Measurements from ENCODE around the gene IL31. TPM values are rescaled to one million over a fixed set of nuclear protein-coding genes. Genes with fewer than 3 reads are reported as not detected.

The IL31 gene
- total and polyA plus RNA-seq, 8 donors = not detected

GRCh38 chr12:122185494-122186082 lies 11.6 kb upstream of the IL31 start:
- H3K27ac ChIP-seq = no peak overlapping the region
- no peak for TF ChIP-seq CTCF (IDR thresholded peaks at IDR 0.05)
- H3K4me3 ChIP-seq = no peak overlapping the region
- ATAC-seq = no peak
- H3K27me3 ChIP-seq = no peaks in the 10 kb centered on the region
- H3K36me3 ChIP-seq = no peaks in the 10 kb centered on the region
- H3K9me3 ChIP-seq = no peaks in the 10 kb centered on the region
- FAIRE-seq = no peak
- WGBS, 2 donors = 83 to 91% methylated on average over 7 to 10 of the region's 10 CpGs
- peaks cover 0 to 4% (median 0%) of the 10 kb centered on the region in 3 donors for H3K4me1 ChIP-seq
- intact Hi-C loops (cut with DNase I) = loop anchor here in 1 of 3 donors (10.0 kb wide), 1 partner anchor 131 kb away; no protein-coding TSS in a partner anchor
- no peak for DNase-seq

GRCh38 chr12:122185079-122185478 lies 11.1 kb upstream of the IL31 start:
- intact Hi-C loops (cut with DNase I) = loop anchor here in 1 of 3 donors (10.0 kb wide), 1 partner anchor 130 kb away; no protein-coding TSS in a partner anchor
- Histone ChIP-seq H3K36me3 (no peaks in the 10 kb centered on the region), H3K4me3 (no peak overlapping the region), H3K4me1 (peaks cover 0 to 4% (median 0%) of the 10 kb centered on the region in 3 donors), H3K9me3 (no peaks in the 10 kb centered on the region), H3K27me3 (no peaks in the 10 kb centered on the region), H3K27ac (no peak overlapping the region)
- WGBS, 2 donors = 86 to 87% methylated on average over 7 of the region's 7 CpGs
- FAIRE-seq (no peak), DNase-seq (no peak), ATAC-seq (no peak)
- TF ChIP-seq CTCF (IDR thresholded peaks at IDR 0.05) = no peak

- H3K27me3 ChIP-seq = no peaks in the 10 kb centered on the region
- H3K36me3 ChIP-seq = no peaks in the 10 kb centered on the region
- no peak for TF ChIP-seq CTCF (IDR thresholded peaks at IDR 0.05)
- peaks cover 0 to 4% (median 0%) of the 10 kb centered on the region in 3 donors for H3K4me1 ChIP-seq
- WGBS, 2 donors = 90 to 92% methylated on average over 18 of the region's 18 CpGs
- H3K27ac ChIP-seq = no peak overlapping the region
- H3K4me3 ChIP-seq = no peak overlapping the region
- intact Hi-C loops (cut with DNase I) = loop anchor here in 1 of 3 donors (10.0 kb wide), 1 partner anchor 130 kb away; no protein-coding TSS in a partner anchor
- DNase-seq (no peak), ATAC-seq (no peak), FAIRE-seq (no peak)
- no peaks in the 10 kb centered on the region for H3K9me3 ChIP-seq
Observed at GRCh38 chr12:122184517-122184916, 10.5 kb upstream of the IL31 start.

- Histone ChIP-seq H3K36me3 (no peaks in the 10 kb centered on the region), H3K27me3 (no peaks in the 10 kb centered on the region), H3K27ac (no peak overlapping the region), H3K4me3 (peak overlapping the region in 3 of 4 donors; percentile 18 to 51 (median 49)), H3K4me1 (peaks cover 0 to 4% (median 0%) of the 10 kb centered on the region in 3 donors), H3K9me3 (no peaks in the 10 kb centered on the region)
- TF ChIP-seq CTCF (IDR thresholded peaks at IDR 0.05) = no peak
- ATAC-seq (peak in 2 of 4 donors; percentile 20 to 25), DNase-seq (no peak), FAIRE-seq (no peak)
- intact Hi-C loops (cut with DNase I) = loop anchor here in 1 of 3 donors (10.0 kb wide), 1 partner anchor 129 kb away; no protein-coding TSS in a partner anchor
- 80 to 88% methylated on average over 10 of the region's 10 CpGs for WGBS, 2 donors
Observed at GRCh38 chr12:122183588-122183940, 9.5 kb upstream of the IL31 start.

All from pancreas (tissue), 10 donors.